ENCODE results near the gene KIF3A.

Gene KIF3A

DNA sequence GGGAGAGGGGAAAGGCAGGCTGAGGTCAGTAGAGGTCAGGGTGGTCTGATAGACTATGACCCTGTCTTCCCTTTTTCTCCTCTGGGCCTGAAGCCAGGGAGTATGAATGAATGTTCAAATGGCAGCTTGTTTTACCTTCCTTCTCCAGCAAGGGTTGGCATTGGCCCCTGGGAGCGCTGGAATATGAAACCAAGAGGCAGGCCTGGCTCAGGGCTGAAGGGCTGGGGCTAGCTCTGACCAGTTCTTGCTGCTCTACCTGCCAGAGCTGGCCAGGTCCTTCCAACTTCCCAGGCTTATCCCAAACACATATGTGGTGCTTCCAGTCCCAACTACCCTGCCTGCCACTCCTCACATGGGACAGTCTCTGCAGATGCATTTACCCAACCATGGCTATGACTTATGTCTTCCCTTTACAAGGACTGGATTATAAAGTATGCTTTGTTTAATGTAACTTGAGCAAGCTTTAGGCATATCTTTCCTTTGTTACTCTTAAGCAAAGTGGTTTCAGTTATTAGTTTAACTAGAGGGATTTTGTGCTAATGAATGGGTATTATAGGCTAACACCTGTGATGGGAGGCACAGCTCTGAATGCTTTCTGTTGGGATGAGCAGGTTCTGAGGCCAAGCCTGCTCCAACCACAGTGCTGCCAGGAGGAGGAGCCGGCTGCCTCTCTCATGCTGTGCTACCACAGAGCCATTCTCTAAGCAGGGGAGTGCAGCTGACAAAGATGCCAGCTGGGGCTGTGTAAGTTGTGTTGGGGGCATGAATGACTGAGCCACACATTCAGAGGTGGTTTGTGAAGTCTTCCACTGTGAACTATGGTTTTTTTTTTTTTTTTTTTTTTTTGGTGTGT, 16.0 kb upstream of the KIF3A start:
- DNase-seq (ENCODE audit: low spot score in 2 of 2) = no peak
- peak overlapping the region; percentile 36 for H3K27ac Mint-ChIP-seq

DNA sequence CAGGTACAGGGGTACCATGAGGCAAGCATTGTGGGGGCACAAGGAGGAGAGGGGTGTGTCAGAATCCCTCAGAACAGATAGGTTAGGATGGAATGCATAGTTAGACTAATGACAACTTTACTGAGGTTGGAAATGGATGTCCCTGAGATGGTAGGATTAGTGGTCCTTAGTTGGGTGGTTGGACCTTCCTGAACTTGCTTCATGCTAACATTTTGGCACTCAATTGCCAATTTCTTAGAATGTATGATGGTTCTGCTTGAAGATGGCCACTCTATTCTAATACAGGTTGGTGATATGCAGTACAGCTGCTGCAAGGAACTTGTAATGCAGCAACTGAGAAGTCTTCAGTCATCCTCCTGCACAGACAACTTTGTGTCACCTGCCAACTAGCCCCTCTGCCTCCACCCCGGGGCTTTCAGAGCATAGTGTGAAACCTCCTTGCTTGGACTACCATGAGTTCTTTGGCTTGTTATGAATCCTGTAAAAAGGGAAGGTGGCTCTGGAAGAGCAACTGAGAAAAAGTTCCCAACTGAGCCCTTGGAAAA, 15.3 kb upstream of the KIF3A start:
- DNase-seq (ENCODE audit: low spot score in 2 of 2) = no peak
- Mint-ChIP-seq H3K27ac (peak overlapping the region; percentile 79), H3K4me1 (peaks cover 8% of the 10 kb centered on the region), H3K27me3 (no peaks in the 10 kb centered on the region), H3K36me3 (no peaks in the 10 kb centered on the region), H3K9me3 (no peaks in the 10 kb centered on the region), H3K4me3 (no peak overlapping the region)
- ATAC-seq (ENCODE audit: low read depth) = no peak

More for the DNA sequence above, 16.0 kb upstream of the KIF3A start:
- Mint-ChIP-seq H3K27me3 (no peaks in the 10 kb centered on the region), H3K4me1 (peaks cover 8% of the 10 kb centered on the region), H3K36me3 (no peaks in the 10 kb centered on the region), H3K9me3 (no peaks in the 10 kb centered on the region), H3K4me3 (no peak overlapping the region)
- no peak for ATAC-seq (ENCODE audit: low read depth)

DNA sequence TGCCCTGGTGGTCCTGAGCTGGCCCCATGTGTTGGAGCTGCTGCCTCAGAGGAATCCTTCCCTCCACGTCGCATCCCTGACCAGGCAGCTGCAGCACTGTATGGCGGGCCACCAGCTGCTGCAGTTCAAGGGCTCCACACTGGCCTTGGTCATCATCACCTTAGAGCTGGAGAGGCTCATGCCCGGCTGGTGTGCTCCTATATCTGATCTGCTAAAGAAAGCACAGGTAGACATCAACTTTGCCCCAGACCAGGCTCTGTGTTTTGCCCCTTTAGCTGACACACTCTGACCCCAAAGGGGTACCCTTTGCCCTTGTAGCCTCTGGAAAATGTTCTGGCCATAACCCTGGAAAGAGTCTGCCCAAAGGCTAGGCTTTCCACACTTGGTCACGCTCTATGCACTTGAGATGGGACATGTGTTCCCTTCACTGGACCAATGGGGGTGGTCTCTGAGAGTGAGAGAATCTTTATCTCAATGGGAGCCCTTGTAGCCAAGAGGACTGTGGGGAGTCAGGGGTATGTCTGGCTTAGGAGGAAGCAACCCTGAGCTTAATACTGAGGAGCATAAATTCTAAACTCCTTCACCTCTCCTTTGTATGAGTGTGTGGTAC, 14.7 kb upstream of the KIF3A start:
- Mint-ChIP-seq H3K9me3 (no peaks in the 10 kb centered on the region), H3K4me3 (no peak overlapping the region), H3K27ac (peak overlapping the region; percentile 79), H3K27me3 (no peaks in the 10 kb centered on the region), H3K4me1 (peaks cover 8% of the 10 kb centered on the region), H3K36me3 (no peaks in the 10 kb centered on the region)
- ATAC-seq (ENCODE audit: low read depth) = no peak
- DNase-seq (ENCODE audit: low spot score in 2 of 2) = no peak

DNA sequence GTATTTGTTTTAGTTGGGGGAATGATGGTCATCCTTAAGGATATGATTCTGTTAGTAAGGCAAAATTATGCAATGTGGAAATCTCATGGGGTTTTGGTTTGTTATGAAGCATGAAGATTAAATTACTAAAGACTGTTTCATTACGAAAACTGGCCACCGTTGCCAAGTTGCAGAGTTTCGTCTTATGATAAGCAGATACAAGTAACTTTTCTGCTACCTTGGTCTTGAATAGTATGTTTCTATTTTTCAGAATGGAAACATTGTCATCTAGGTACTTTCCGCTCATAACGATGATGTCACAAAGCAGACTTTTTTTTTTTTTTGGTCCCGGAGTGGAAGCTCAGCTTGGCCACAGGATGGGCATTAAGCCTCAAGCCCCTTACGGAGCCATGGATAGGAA, 14.1 kb upstream of the KIF3A start:
- Mint-ChIP-seq H3K36me3 (no peaks in the 10 kb centered on the region), H3K9me3 (no peaks in the 10 kb centered on the region), H3K4me3 (no peak overlapping the region), H3K27ac (peak overlapping the region; percentile 79), H3K27me3 (no peaks in the 10 kb centered on the region), H3K4me1 (peaks cover 8% of the 10 kb centered on the region)
- ATAC-seq (ENCODE audit: low read depth) = peak; percentile 34
- DNase-seq (ENCODE audit: low spot score in 2 of 2) = no peak

DNA sequence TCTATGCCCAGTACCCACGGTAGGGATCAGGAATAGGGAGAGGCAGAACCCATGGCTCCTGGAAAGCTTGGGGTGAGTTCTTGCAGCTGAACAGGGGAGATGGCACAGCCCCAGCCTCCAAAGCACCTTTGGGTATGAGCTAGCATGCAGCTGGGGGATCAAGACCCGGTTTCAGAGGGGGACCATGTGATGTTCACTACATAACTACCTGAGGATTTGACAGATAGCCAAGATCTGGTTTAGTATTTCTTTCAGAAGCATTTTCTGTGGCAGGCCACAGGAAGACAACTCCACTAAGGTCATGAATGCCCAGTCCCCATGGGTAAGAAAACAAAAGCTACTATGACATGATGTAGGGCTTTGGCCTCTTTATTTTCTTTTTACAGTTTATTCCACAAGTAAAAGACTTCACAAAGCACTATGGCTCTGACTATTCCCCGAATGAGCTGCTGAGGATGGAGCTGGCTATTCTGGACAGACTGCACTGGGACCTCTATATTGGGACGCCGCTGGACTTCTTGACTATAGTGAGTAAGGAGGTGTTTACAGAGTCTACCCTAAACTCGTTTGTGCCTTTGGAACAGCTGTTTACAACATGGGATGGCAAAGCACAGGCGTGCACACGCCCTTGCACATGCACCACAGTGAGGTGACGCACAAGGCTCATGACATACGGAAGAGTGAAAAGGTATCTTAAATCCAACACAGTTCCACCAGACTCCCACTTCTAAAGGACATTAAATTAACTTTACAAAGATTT, 13.3 kb upstream of the KIF3A start:
- H3K27me3 Mint-ChIP-seq = no peaks in the 10 kb centered on the region
- no peaks in the 10 kb centered on the region for H3K36me3 Mint-ChIP-seq
- no peak for ATAC-seq (ENCODE audit: low read depth)
- peak in 1 of 2 donors; percentile 9 for DNase-seq (ENCODE audit: low spot score in 2 of 2)
- H3K4me3 Mint-ChIP-seq = no peak overlapping the region
- no peaks in the 10 kb centered on the region for H3K9me3 Mint-ChIP-seq
- H3K27ac Mint-ChIP-seq = peak overlapping the region; percentile 79
- H3K4me1 Mint-ChIP-seq = peaks cover 8% of the 10 kb centered on the region

DNA sequence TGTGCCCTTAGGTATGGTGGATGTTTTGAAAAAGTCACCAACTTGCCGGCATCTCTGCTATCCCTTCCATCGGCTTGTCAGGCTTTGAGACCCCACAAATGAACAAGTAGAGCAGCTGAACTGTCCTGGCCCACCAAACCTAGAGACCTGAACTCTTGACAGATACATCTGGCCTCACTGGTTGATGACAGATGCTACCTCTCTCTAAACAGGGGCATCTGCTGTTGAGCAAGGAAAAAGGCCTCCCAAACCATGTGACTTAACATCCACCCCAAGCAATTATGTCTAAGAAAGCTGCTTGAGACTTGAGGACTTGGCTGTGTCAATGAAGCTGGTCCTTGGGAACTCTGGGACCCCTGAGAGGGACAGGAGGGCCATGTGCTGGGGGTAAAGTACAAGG, 12.2 kb upstream of the KIF3A start:
- H3K27me3 Mint-ChIP-seq = no peaks in the 10 kb centered on the region
- peak overlapping the region; percentile 79 for H3K27ac Mint-ChIP-seq
- no peaks in the 10 kb centered on the region for H3K9me3 Mint-ChIP-seq
- DNase-seq (ENCODE audit: low spot score in 2 of 2) (no peak), ATAC-seq (ENCODE audit: low read depth) (no peak)
- H3K4me3 Mint-ChIP-seq = no peak overlapping the region
- H3K36me3 Mint-ChIP-seq = no peaks in the 10 kb centered on the region
- H3K4me1 Mint-ChIP-seq = peaks cover 8% of the 10 kb centered on the region

DNA sequence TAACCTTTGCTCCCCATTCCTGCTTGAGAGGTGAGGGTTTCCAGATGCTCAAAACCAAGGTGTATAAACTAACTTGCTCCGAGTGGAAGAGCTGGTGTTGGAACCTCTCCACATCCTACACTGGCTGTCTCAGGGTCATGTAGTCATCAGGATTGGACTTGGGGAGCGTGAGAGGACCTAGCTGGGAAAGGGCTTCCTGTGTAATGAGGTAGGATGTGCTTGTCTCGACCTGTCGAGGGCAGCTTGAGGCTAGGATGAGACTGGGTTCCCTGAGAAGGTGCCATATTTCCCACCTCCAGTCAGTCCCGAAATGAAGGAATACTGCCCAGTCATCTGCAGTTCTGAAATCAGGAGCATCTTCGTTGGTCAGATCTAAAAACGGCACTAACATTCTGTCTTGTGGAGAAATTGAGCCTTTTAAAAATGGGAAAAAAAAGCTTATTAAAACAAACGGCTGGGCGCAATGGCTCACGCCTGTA, 11.2 kb upstream of the KIF3A start:
- Mint-ChIP-seq H3K27me3 (no peaks in the 10 kb centered on the region), H3K4me3 (peak overlapping the region; percentile 62), H3K4me1 (peaks cover 8% of the 10 kb centered on the region), H3K9me3 (no peaks in the 10 kb centered on the region), H3K36me3 (no peaks in the 10 kb centered on the region), H3K27ac (no peak overlapping the region)
- DNase-seq (ENCODE audit: low spot score in 2 of 2) (no peak), ATAC-seq (ENCODE audit: low read depth) (no peak)

DNA sequence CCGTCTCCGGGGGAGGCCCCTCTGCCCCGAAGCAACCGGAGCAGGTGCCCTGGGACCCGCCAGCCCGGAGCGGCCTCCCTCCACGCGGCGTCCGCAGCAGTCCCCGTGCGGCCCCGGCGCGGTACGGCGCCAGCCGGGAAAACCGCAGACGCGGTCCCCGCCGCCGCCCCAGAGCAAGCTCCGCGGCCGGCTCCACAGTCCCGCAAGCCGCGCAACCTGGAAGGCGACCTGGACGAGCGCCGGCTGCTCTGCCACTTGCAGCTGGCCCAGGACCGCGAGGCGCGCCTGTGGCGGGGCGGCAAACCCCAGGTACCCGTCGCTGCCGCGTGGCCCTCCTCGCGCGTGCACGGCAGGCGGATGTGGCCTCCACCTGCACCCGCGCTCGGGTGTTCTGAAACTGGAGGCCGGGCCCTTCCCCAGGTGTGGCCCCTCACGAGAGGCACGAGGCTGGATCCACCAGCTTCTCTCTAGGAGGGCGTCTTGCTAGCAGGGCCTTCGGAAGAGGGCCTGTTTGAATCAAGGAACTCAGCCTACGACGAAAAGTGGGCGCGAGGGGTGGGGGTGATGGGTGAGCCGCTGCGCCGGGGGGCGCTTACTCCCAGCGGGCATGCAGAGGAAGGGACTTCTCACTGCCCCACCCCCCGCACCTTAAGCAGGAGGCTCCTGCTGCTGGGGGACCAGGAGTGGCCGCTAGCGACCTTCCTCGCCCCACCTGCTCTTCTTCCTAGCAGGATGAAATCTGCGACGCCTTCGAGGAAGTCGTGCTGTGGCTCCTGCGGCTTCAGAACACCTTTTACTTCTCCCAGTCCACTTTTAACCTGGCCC, 10.5 kb upstream of the KIF3A start:
- H3K36me3 Mint-ChIP-seq = no peaks in the 10 kb centered on the region
- H3K27me3 Mint-ChIP-seq = peaks cover 4% of the 10 kb centered on the region
- no peaks in the 10 kb centered on the region for H3K9me3 Mint-ChIP-seq
- DNase-seq (ENCODE audit: low spot score in 2 of 2) = peak; percentile 34 to 44
- H3K4me3 Mint-ChIP-seq = peak overlapping the region; percentile 62
- H3K27ac Mint-ChIP-seq = no peak overlapping the region
- ATAC-seq (ENCODE audit: low read depth) = peak; percentile 61
- H3K4me1 Mint-ChIP-seq = peaks cover 8% of the 10 kb centered on the region

DNA sequence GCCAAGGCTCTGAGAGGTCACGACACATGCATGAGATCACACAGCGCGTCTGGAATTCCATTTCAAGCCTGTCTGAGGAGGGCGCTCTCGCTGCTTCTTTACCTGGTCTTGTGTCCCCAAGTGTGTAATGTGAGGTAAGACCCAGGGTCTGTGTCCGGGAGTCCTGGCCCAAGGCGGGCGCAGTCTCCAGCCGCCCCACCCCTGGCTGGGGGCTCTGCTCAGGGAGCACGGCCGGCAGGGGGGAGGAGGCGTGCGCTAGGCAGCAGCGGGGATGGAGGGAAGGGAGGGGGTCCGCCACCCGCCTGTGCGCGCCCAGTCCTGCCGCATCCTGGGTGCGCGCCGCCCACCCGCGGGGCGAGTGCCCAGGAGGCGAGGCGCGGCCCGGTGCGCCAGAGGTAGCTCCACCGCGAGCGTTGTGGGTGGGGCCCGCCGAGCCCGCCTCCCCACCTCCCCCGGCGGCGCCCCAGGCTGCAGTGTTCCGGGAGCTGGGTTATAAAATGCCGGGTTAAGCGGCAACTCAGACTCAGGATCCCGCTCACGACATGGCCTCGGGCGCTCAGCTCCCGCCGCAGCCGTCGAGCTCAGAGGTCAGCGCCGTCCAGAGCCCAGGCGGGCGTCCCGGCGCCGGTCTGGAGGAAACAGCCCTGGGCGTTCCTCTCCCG, 9.7 kb upstream of the KIF3A start, which contains the start of gene CCNI2:
CCNI2 (plus strand) TSS at position 473 of the 662 bp plus-strand sequence; CDS start at position 543, 70 bp downstream.
- Mint-ChIP-seq H3K4me1 (peaks cover 8% of the 10 kb centered on the region), H3K9me3 (peaks cover 1% of the 10 kb centered on the region), H3K4me3 (peak within 1 kb of the TSS; percentile 79), H3K36me3 (no peaks in the 10 kb centered on the region), H3K27me3 (peaks cover 5% of the 10 kb centered on the region), H3K27ac (no peak within 1 kb of the TSS)
- DNase-seq (ENCODE audit: low spot score in 2 of 2) = peak; percentile 30 to 52
- peak; percentile 72 for ATAC-seq (ENCODE audit: low read depth)

DNA sequence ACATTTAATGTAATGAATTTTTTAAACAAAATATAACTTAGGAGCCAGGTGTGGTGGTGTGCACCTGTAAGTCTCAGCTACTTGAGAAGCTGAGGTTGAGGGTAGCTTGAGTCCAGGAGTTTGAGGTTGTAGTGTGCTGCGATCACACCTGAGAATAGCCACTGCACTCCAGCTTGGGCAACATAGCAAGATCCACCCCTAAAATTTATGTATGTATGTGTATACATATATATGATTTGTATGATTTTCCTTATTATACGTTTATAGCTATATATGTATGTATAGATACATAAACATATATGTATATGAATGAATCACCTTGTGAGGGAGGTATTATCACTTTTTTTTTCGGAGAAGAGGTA, 9.2 kb upstream of the KIF3A start:
- DNase-seq (ENCODE audit: low spot score in 2 of 2) = no peak
- no peak overlapping the region for H3K27ac Mint-ChIP-seq
- peaks cover 7% of the 10 kb centered on the region for H3K4me1 Mint-ChIP-seq
- peaks cover 2% of the 10 kb centered on the region for H3K9me3 Mint-ChIP-seq
- ATAC-seq (ENCODE audit: low read depth) = no peak
- peaks cover 6% of the 10 kb centered on the region for H3K27me3 Mint-ChIP-seq
- no peaks in the 10 kb centered on the region for H3K36me3 Mint-ChIP-seq
- H3K4me3 Mint-ChIP-seq = peak overlapping the region; percentile 79

DNA sequence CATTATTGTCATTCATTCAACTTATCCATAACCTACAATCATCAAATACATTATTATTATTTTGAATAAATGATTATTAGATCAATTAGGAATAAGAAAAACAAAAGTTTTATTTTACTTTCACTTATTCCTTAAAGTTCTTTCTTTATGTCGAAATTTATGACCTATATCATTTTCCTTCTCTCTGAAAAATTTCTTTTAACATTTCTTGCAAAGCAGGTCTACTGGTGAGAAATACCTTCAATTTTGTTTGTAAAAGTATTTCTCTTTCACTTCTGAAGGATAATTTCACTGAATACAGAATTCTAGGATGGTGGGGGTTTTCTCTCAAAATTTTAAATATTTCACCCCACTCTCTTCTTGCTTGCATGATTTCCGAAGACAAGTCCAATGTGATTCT, 7.3 kb upstream of the KIF3A start:
- Mint-ChIP-seq H3K4me3 (no peak overlapping the region), H3K36me3 (no peaks in the 10 kb centered on the region), H3K9me3 (peaks cover 2% of the 10 kb centered on the region), H3K27ac (no peak overlapping the region), H3K4me1 (no peaks in the 10 kb centered on the region), H3K27me3 (peaks cover 6% of the 10 kb centered on the region)
- no peak for DNase-seq (ENCODE audit: low spot score in 2 of 2)
- no peak for ATAC-seq (ENCODE audit: low read depth)

DNA sequence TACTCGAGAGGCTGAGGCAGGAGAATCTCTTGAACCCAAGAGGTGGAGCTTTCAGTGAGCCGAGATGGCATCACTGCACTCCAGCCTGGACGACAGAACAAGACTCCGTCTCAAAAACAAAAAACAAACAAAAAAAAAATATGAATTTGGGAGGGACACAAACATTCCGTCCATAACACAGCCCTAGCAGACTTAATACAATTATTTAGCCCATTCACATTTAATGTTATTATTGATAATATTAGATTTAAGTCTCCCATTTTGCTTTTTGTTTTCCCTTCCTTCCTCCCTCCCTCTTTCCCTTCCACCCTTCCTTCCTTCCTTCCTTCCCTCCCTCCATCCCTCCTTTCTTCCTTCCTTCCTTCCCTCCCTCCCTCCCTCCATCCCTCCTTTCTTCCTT, 5.3 kb upstream of the KIF3A start:
- no peak for ATAC-seq (ENCODE audit: low read depth)
- Mint-ChIP-seq H3K27ac (no peak overlapping the region), H3K9me3 (peaks cover 2% of the 10 kb centered on the region), H3K27me3 (peaks cover 6% of the 10 kb centered on the region), H3K4me3 (no peak overlapping the region), H3K4me1 (peaks cover 8% of the 10 kb centered on the region), H3K36me3 (no peaks in the 10 kb centered on the region)
- no peak for DNase-seq (ENCODE audit: low spot score in 2 of 2)

DNA sequence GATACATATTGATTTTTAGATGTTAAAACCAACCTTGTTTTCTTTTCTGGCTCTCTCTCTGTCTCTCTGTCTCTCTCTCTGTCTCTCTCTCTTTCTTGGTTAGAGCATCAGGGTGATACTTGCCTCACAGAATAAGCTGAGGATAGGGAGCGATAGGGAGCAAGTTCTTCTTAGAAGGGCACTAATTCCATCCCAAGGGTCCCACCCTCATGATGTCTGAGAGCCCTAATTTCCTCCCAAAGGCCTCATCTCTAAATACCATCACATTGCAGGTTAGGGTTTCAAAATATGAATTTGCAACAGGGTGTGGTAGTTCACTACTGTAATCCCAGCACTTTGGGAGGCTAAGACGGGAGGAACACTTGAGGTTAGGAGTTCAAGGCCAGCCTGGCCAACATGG, 4.8 kb upstream of the KIF3A start:
- Mint-ChIP-seq H3K36me3 (no peaks in the 10 kb centered on the region), H3K9me3 (peaks cover 2% of the 10 kb centered on the region), H3K27ac (no peak overlapping the region), H3K4me3 (no peak overlapping the region), H3K4me1 (peaks cover 8% of the 10 kb centered on the region), H3K27me3 (peaks cover 6% of the 10 kb centered on the region)
- no peak for ATAC-seq (ENCODE audit: low read depth)
- DNase-seq (ENCODE audit: low spot score in 2 of 2) = no peak

Data from memory B cell (primary cell).